ENCODE data around the gene TUBA3E. TPM values are rescaled to one million over a fixed set of nuclear protein-coding genes. Genes with fewer than 3 reads are reported as not detected.
"Not testable (repeated sequence)": the region's sequence is repeated elsewhere in the genome, so short reads cannot be mapped to it uniquely, and the experiment has no call there.

TUBA3E gene
- total RNA-seq, 2 donors from 2014 or later = not detected

GRCh38 chr2:130186391-130186790, 11.8 kb downstream of the TUBA3E start:
- Mint-ChIP-seq H3K4me1 (ENCODE audit: low read depth in 2 of 2) (peaks cover 3 to 7% of the 10 kb centered on the region in 2 donors), H3K27ac (no peak overlapping the region), H3K9me3 (no peaks in the 10 kb centered on the region), H3K27me3 (no peaks in the 10 kb centered on the region), H3K36me3 (no peaks in the 10 kb centered on the region), H3K4me3 (no peak overlapping the region)
- ATAC-seq (no peak), DNase-seq (ENCODE audit: low spot score) (no peak)

GRCh38 chr2:130185896-130186295, 12.3 kb downstream of the TUBA3E start:
- Mint-ChIP-seq H3K36me3 (no peaks in the 10 kb centered on the region), H3K4me1 (ENCODE audit: low read depth in 2 of 2) (peaks cover 5 to 7% of the 10 kb centered on the region in 2 donors), H3K4me3 (no peak overlapping the region), H3K27ac (no peak overlapping the region), H3K9me3 (no peaks in the 10 kb centered on the region), H3K27me3 (no peaks in the 10 kb centered on the region)
- no peak for DNase-seq (ENCODE audit: low spot score)
- ATAC-seq = no peak

- Mint-ChIP-seq H3K27ac (no peak overlapping the region), H3K9me3 (no peaks in the 10 kb centered on the region), H3K36me3 (no peaks in the 10 kb centered on the region), H3K4me1 (ENCODE audit: low read depth in 2 of 2) (peaks cover 7 to 9% of the 10 kb centered on the region in 2 donors), H3K4me3 (no peak overlapping the region), H3K27me3 (no peaks in the 10 kb centered on the region)
- DNase-seq (ENCODE audit: low spot score) (no peak), ATAC-seq (no peak)
These were observed 12.8 kb downstream of the TUBA3E start for GRCh38 chr2:130185436-130185835.

- no peaks in the 10 kb centered on the region for H3K9me3 Mint-ChIP-seq
- DNase-seq (ENCODE audit: low spot score) (no peak), ATAC-seq (no peak)
- H3K27ac Mint-ChIP-seq = peak overlapping the region; percentile 56 to 85
- H3K27me3 Mint-ChIP-seq = no peaks in the 10 kb centered on the region
- H3K4me3 Mint-ChIP-seq = peak overlapping the region; percentile 84
- no peaks in the 10 kb centered on the region for H3K36me3 Mint-ChIP-seq
- H3K4me1 Mint-ChIP-seq (ENCODE audit: low read depth in 2 of 2) = peaks cover 7 to 9% of the 10 kb centered on the region in 2 donors
These were observed 14.5 kb downstream of the TUBA3E start for GRCh38 chr2:130183512-130184373.

DNA sequence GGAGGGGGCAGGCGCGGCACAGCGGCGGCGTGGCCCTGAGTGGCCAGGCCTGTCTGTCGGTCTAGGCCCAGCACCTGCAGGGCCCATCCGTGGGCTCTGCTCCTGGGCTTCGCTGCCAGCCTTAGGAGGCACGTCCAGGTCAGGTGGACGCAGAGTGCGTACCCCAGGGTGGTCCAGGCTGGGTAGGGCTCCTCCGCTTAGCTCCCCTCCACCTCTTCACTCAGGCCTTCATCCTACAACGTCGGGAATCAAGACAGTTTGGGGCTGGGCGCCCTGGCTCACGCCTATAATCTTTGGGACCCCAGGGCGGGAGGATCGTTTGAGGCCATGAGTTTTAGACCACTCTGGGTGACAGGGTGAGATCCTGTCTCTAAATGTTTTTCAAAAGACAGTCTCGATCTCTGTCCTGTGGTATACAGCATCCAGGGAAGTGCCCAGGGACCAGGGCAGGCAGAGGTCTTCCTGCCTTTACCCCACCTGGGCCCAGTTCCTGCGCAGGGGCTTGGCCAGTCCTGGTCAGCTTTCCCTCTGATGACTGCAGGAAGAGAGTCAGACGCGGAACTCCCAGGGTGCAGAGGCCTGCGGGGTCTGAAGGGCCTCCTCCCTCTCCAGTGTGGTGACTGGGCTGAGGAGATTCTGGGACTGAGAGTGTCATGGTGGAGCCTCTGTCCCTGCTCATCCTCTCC, 15.3 kb downstream of the TUBA3E start:
- DNase-seq (ENCODE audit: low spot score); H3K27me3 Mint-ChIP-seq; H3K9me3 Mint-ChIP-seq; H3K36me3 Mint-ChIP-seq: not testable (repeated sequence)
- Mint-ChIP-seq H3K27ac (peak overlapping the region; percentile 56 to 85), H3K4me1 (ENCODE audit: low read depth in 2 of 2) (peaks cover 9 to 10% of the 10 kb centered on the region in 2 donors), H3K4me3 (peak overlapping the region; percentile 84)
- ATAC-seq = peak in 1 of 2 donors; percentile 13

- H3K36me3 Mint-ChIP-seq, H3K27me3 Mint-ChIP-seq, H3K9me3 Mint-ChIP-seq: not testable (repeated sequence)
- Mint-ChIP-seq H3K27ac (peak within 1 kb of the TSS; percentile 82 to 86), H3K4me1 (ENCODE audit: low read depth in 2 of 2) (peaks cover 12 to 13% of the 10 kb centered on the region in 2 donors), H3K4me3 (peak within 1 kb of the TSS; percentile 95)
- peak; percentile 93 for DNase-seq (ENCODE audit: low spot score)
- ATAC-seq = peak; percentile 93
These were observed 16.2 kb downstream of the TUBA3E start, which contains the start of gene MZT2B for GRCh38 chr2:130181880-130182682. MZT2B (plus strand) TSS chr2:130182262; CDS start chr2:130182283, 21 bp downstream.

DNA sequence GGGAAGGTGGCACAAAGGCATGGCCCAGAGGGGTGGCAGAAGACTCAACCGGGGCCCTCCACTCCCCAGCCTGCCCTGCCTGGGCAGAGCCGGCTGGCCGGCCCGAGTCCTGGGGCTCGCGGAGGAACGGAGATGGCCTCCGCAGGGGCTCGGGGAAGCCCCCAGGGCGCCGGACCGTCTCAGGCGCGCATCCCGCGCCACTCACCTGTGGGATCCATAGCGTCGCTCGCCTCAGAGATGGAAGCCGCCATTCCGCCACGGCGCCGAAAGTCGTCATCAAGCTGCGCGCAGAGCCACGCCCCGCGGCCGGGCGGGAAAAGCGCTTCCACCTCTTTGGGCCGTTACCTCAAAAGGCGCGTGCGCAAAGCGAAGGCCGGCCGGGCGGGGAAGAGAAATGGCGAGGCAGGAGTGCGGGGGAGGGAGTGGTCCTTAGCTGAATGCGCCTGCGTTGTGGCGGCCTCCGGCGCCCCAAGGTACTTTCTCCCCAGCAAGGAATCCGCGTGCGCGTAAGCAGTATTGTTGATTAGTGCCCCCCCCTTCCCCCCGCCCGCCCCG, 16.8 kb downstream of the TUBA3E start, which contains the start of gene SMPD4:
SMPD4 (minus strand) TSS at position 278 of the 555 bp plus-strand sequence. CDS start 5,010 bp downstream, outside the sequence.
- ATAC-seq (peak; percentile 83 to 90), DNase-seq (ENCODE audit: low spot score) (peak; percentile 99)
- Mint-ChIP-seq H3K9me3 (no peaks in the 10 kb centered on the region), H3K27ac (peak within 1 kb of the TSS; percentile 82 to 86), H3K4me1 (ENCODE audit: low read depth in 2 of 2) (peaks cover 12 to 13% of the 10 kb centered on the region in 2 donors), H3K36me3 (peaks cover 5% of the 10 kb centered on the region), H3K27me3 (no peaks in the 10 kb centered on the region), H3K4me3 (peak within 1 kb of the TSS; percentile 95)

DNA sequence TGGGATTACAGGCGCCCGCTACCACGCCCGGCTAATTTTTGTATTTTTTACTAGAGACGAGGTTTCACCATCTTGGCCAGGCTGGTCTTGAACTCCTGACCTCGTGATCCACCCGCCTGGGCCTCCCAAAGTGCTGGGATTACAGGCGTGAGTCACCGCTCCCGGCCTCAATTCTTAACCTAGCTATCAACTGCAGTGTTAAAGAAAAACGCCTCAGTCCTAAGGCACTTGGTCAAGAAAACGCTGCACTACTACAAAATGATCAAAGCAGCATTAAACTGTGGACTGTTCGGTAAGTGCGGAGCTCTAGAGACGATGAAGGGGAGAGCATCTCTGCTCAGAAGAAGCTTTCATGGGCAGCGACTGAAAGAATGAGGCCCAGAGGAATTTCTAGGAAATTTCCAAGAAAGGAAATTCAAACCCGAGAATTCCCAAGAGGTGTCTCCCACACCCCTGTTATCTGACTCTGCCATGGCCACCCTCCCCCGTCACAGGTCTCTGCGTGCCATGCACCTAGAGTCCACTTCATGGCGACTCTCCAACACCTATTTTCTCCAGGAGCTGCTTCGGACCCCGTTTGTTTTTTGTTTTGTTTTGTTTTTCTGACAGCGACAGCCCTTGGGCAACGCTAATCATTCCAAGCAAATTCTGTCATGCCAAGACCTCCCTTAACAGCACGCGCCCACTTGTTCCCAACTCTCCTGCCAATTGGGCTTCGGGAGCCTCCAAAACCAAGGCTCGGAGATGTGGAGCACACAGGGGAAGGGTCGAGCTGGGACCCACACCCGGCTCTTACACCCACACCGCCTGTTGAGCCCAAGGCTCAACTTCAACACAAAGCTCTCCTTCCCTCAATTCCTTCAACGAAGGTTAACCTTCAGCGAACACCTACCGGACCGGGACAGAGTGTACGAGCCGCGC, 17.6 kb downstream of the TUBA3E start:
- Mint-ChIP-seq H3K27ac (peak overlapping the region; percentile 82 to 86), H3K4me3 (peak overlapping the region; percentile 95), H3K4me1 (ENCODE audit: low read depth in 2 of 2) (peaks cover 16% of the 10 kb centered on the region in 2 donors)
- DNase-seq (ENCODE audit: low spot score); ATAC-seq; H3K27me3 Mint-ChIP-seq; H3K9me3 Mint-ChIP-seq; H3K36me3 Mint-ChIP-seq: not testable (repeated sequence)

DNA sequence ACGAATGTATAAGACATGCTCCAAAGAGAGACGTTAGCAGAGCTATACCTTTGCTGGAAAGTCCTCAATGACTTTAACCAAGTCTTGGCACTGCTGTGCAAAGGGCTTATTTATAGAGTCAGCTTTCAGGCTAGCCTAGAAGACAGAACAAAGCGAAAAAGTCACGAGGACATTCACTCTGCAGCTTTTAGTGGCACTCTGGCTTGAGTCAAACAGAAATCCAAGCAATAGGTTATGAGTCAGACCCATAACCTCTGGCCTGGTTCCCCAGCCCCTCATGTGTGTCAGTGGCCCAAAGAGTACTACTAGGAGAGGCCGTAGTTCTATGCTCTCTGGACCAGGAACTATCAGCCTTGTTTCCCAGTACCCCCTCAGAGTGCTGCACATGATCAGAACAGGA, 23.4 kb downstream of the TUBA3E start:
- H3K27ac Mint-ChIP-seq = peak overlapping the region in 1 of 2 donors; percentile 73
- H3K36me3 Mint-ChIP-seq = peaks cover 12% of the 10 kb centered on the region
- peak; percentile 71 to 84 for ATAC-seq
- not testable (repeated sequence) for DNase-seq (ENCODE audit: low spot score); H3K9me3 Mint-ChIP-seq; H3K27me3 Mint-ChIP-seq
- H3K4me3 Mint-ChIP-seq = peak overlapping the region; percentile 44
- peaks cover 17 to 22% of the 10 kb centered on the region in 2 donors for H3K4me1 Mint-ChIP-seq (ENCODE audit: low read depth in 2 of 2)

DNA sequence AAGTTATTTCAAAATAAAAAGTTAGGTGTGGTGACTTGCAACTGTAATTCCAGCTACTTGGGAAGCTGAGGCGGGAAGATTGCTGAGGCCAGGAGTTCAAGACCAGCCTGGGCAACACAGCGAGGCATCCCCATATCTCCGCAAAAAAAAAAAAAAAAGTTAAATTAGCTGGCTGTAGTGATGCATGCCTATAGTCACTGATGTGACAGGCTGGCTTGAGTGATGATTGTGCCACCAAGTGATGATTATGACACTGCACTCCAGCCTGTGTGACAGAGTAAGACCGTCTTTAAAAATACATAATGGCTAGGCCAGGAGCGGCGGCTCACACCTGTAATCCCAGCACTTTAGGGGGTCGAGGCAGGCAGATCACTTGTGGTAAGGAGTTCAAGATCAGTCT, 28.3 kb downstream of the TUBA3E start:
- peaks cover 6% of the 10 kb centered on the region for H3K36me3 Mint-ChIP-seq
- peak overlapping the region; percentile 49 for H3K4me3 Mint-ChIP-seq
- H3K27ac Mint-ChIP-seq = peak overlapping the region; percentile 70 to 88
- no peak for ATAC-seq
- H3K4me1 Mint-ChIP-seq (ENCODE audit: low read depth in 2 of 2) = peaks cover 12 to 16% of the 10 kb centered on the region in 2 donors
- DNase-seq (ENCODE audit: low spot score) = no peak
- no peaks in the 10 kb centered on the region for H3K27me3 Mint-ChIP-seq
- H3K9me3 Mint-ChIP-seq = no peaks in the 10 kb centered on the region

- peak; percentile 96 to 97 for ATAC-seq
- not testable (repeated sequence) for H3K27me3 Mint-ChIP-seq; DNase-seq (ENCODE audit: low spot score); H3K9me3 Mint-ChIP-seq
- Mint-ChIP-seq H3K36me3 (peaks cover 11% of the 10 kb centered on the region), H3K4me3 (peak overlapping the region; percentile 49), H3K4me1 (ENCODE audit: low read depth in 2 of 2) (peaks cover 12 to 16% of the 10 kb centered on the region in 2 donors), H3K27ac (peak overlapping the region; percentile 70 to 88)
These were observed 29.1 kb downstream of the TUBA3E start for GRCh38 chr2:130169163-130169562.

GRCh38 chr2:130166611-130167010, 31.6 kb downstream of the TUBA3E start:
- peaks cover 11% of the 10 kb centered on the region for H3K36me3 Mint-ChIP-seq
- not testable (repeated sequence) for DNase-seq (ENCODE audit: low spot score); H3K27me3 Mint-ChIP-seq; ATAC-seq; H3K4me3 Mint-ChIP-seq; H3K27ac Mint-ChIP-seq; H3K9me3 Mint-ChIP-seq
- peaks cover 12 to 16% of the 10 kb centered on the region in 2 donors for H3K4me1 Mint-ChIP-seq (ENCODE audit: low read depth in 2 of 2)

All from natural killer cell treated with Interleukin-12 subunit alpha and Interleukin-12 subunit beta and Interleukin-15 and Interleukin-18, amount 100 ng/mL, for 72 hours (primary cell).